Skeletal muscle satellite cell (primary cell): Measurements from ENCODE around the gene BRI3BP. TPM values are rescaled to one million over a fixed set of nuclear protein-coding genes. Genes with fewer than 3 reads are reported as not detected.

Experiments used
- H3K27me3 ChIP-seq: 2 replicates; pipeline ENCODE4 v1.7.0; 2013; ENCODE audit warnings: low read length; ENCODE audit not compliant: control insufficient read depth, insufficient read depth
- H3K36me3 ChIP-seq: 2 replicates; pipeline ENCODE4 v1.7.0; 2013; ENCODE audit warnings: mild to moderate bottlenecking, control low read depth, low read length; ENCODE audit not compliant: insufficient read depth
- H3K4me1 ChIP-seq: 2 replicates; pipeline ENCODE4 v1.7.0; 2013; ENCODE audit warnings: low read length; ENCODE audit not compliant: control insufficient read depth, insufficient read depth
- H3K4me2 ChIP-seq: 2 replicates; pipeline ENCODE4 v1.7.0; 2013; ENCODE audit warnings: mild to moderate bottlenecking, low read length
- H3K4me3 ChIP-seq: 2 replicates; pipeline ENCODE4 v1.7.0; 2013; ENCODE audit warnings: low read length
- H3K9ac ChIP-seq: 2 replicates; pipeline ENCODE4 v1.7.0; 2013; ENCODE audit warnings: mild to moderate bottlenecking, low read depth, low read length, moderate library complexity
- H3K9me3 ChIP-seq: replicated peaks from 2 replicates; pipeline ENCODE4 v1.7.0; 2013; ENCODE audit warnings: mild to moderate bottlenecking, control low read depth, low read length
- total RNA-seq: library from RNA; depleted of rRNA; stranded (reverse); fragments of >200 nt; gene quantifications from 2 replicates; pipeline ENCODE4 v1.2.3, GENCODE V29; 2012; rRNA removed

BRI3BP gene
- total RNA-seq: 8.1 and 8.4 TPM in 2 replicates

- peak within 1 kb of the TSS; percentile 99 for H3K4me2 ChIP-seq
- no peaks in the 10 kb centered on the region for H3K36me3 ChIP-seq
- no peaks in the 10 kb centered on the region for H3K27me3 ChIP-seq
- peak within 1 kb of the TSS; percentile 78 for H3K4me3 ChIP-seq
- H3K4me1 ChIP-seq: peaks cover 8% of the 10 kb centered on the region
- H3K9me3 ChIP-seq: no peaks in the 10 kb centered on the region
- H3K9ac ChIP-seq: peak within 1 kb of the TSS; percentile 78
These were observed at the start of gene BRI3BP for GRCh38 chr12:124993626-124994436. Gene BRI3BP (plus strand): TSS chr12:124993645. CDS start chr12:124993791, 146 bp downstream.

- Histone ChIP-seq H3K4me2 (no peak overlapping the region), H3K4me1 (no peaks in the 10 kb centered on the region), H3K9me3 (no peaks in the 10 kb centered on the region), H3K27me3 (no peaks in the 10 kb centered on the region), H3K4me3 (no peak overlapping the region), H3K36me3 (peaks cover 31% of the 10 kb centered on the region), H3K9ac (no peak overlapping the region)
These were observed 47.0 kb upstream of the BRI3BP start for GRCh38 chr12:124946447-124946793.

- Histone ChIP-seq H3K36me3 (peaks cover 32% of the 10 kb centered on the region), H3K4me3 (no peak overlapping the region), H3K9me3 (no peaks in the 10 kb centered on the region), H3K9ac (no peak overlapping the region), H3K4me1 (no peaks in the 10 kb centered on the region), H3K4me2 (no peak overlapping the region), H3K27me3 (no peaks in the 10 kb centered on the region)
These were observed 46.4 kb upstream of the BRI3BP start for GRCh38 chr12:124947013-124947412.

GRCh38 chr12:124947561-124948398, 45.7 kb upstream of the BRI3BP start:
- Histone ChIP-seq H3K9ac (no peak overlapping the region), H3K36me3 (peaks cover 32% of the 10 kb centered on the region), H3K4me2 (no peak overlapping the region), H3K4me1 (no peaks in the 10 kb centered on the region), H3K27me3 (no peaks in the 10 kb centered on the region), H3K4me3 (no peak overlapping the region), H3K9me3 (no peaks in the 10 kb centered on the region)

GRCh38 chr12:124949066-124949465, 44.4 kb upstream of the BRI3BP start:
- no peak overlapping the region for H3K9ac ChIP-seq
- no peak overlapping the region for H3K4me2 ChIP-seq
- H3K4me1 ChIP-seq: no peaks in the 10 kb centered on the region
- peaks cover 38% of the 10 kb centered on the region for H3K36me3 ChIP-seq
- no peak overlapping the region for H3K4me3 ChIP-seq
- H3K27me3 ChIP-seq: no peaks in the 10 kb centered on the region
- H3K9me3 ChIP-seq: no peaks in the 10 kb centered on the region

- Histone ChIP-seq H3K4me1 (no peaks in the 10 kb centered on the region), H3K36me3 (peaks cover 39% of the 10 kb centered on the region), H3K9ac (no peak overlapping the region), H3K9me3 (no peaks in the 10 kb centered on the region), H3K27me3 (no peaks in the 10 kb centered on the region), H3K4me3 (no peak overlapping the region), H3K4me2 (no peak overlapping the region)
These were observed 43.4 kb upstream of the BRI3BP start for GRCh38 chr12:124949779-124950728.

- Histone ChIP-seq H3K4me3 (no peak overlapping the region), H3K9me3 (no peaks in the 10 kb centered on the region), H3K36me3 (peaks cover 50% of the 10 kb centered on the region), H3K4me1 (no peaks in the 10 kb centered on the region), H3K4me2 (no peak overlapping the region), H3K27me3 (no peaks in the 10 kb centered on the region), H3K9ac (no peak overlapping the region)
These were observed 41.1 kb upstream of the BRI3BP start for GRCh38 chr12:124952295-124952694.

GRCh38 chr12:124952801-124953200, 40.6 kb upstream of the BRI3BP start:
- no peak overlapping the region for H3K4me2 ChIP-seq
- no peaks in the 10 kb centered on the region for H3K9me3 ChIP-seq
- H3K36me3 ChIP-seq: peaks cover 47% of the 10 kb centered on the region
- H3K4me3 ChIP-seq: no peak overlapping the region
- H3K9ac ChIP-seq: no peak overlapping the region
- H3K4me1 ChIP-seq: no peaks in the 10 kb centered on the region
- no peaks in the 10 kb centered on the region for H3K27me3 ChIP-seq

- peaks cover 48% of the 10 kb centered on the region for H3K36me3 ChIP-seq
- H3K4me2 ChIP-seq: no peak overlapping the region
- no peaks in the 10 kb centered on the region for H3K9me3 ChIP-seq
- H3K27me3 ChIP-seq: no peaks in the 10 kb centered on the region
- no peaks in the 10 kb centered on the region for H3K4me1 ChIP-seq
- no peak overlapping the region for H3K4me3 ChIP-seq
- H3K9ac ChIP-seq: no peak overlapping the region
These were observed 39.6 kb upstream of the BRI3BP start for GRCh38 chr12:124953689-124954405.

- H3K4me1 ChIP-seq: no peaks in the 10 kb centered on the region
- H3K36me3 ChIP-seq: peaks cover 45% of the 10 kb centered on the region
- no peak overlapping the region for H3K9ac ChIP-seq
- no peaks in the 10 kb centered on the region for H3K27me3 ChIP-seq
- H3K4me3 ChIP-seq: no peak overlapping the region
- H3K9me3 ChIP-seq: no peaks in the 10 kb centered on the region
- no peak overlapping the region for H3K4me2 ChIP-seq
These were observed 38.7 kb upstream of the BRI3BP start for GRCh38 chr12:124954771-124955170.
